ENCODE measurements around the gene MOV10L1. TPM values are rescaled to one million over a fixed set of nuclear protein-coding genes. Genes with fewer than 3 reads are reported as not detected.

Gene MOV10L1
- total and polyA plus RNA-seq, 9 of the 15 experiments (the other 6 are each of a cell fraction or from before 2014, with no cell fraction given): 0.06 to 0.43 (median 0.15) TPM

DNA sequence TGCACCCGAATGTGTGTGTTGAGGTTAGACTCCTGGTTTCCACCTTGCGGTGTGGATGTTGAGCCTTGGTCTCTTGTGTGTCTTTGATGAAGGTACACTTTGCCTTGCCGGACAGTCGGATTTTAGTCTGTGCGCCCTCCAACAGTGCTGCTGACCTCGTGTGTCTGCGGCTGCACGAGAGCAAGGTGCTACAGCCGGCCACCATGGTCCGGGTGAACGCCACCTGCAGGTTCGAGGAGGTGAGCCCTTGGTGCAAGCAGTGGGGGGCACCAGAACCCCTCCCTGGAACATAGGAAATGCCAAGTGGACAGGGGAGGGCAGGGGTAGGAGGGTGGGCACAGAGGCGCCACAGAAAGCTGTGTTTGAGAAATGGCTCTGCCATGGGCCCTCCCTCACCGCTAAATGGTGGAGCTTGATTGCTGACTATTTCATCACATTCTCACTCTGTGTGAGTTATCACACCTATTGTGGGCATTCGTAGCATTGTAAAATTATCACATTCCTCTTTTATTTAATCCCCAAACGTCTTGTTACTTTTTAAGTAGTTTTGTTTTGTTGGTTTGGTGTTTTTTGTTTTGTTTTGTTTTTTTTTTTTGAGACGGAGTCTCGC is 54.3 kb downstream of the MOV10L1 start (continued):
- TF ChIP-seq, protein P1, sequence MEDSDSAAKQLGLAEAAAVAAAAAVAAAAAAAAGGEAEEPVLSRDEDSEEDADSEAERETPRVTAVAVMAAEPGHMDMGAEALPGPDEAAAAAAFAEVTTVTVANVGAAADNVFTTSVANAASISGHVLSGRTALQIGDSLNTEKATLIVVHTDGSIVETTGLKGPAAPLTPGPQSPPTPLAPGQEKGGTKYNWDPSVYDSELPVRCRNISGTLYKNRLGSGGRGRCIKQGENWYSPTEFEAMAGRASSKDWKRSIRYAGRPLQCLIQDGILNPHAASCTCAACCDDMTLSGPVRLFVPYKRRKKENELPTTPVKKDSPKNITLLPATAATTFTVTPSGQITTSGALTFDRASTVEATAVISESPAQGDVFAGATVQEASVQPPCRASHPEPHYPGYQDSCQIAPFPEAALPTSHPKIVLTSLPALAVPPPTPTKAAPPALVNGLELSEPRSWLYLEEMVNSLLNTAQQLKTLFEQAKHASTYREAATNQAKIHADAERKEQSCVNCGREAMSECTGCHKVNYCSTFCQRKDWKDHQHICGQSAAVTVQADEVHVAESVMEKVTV (CRISPR knock-in tag; IDR thresholded peaks at IDR 0.05): no peak
- TF ChIP-seq, protein P2, sequence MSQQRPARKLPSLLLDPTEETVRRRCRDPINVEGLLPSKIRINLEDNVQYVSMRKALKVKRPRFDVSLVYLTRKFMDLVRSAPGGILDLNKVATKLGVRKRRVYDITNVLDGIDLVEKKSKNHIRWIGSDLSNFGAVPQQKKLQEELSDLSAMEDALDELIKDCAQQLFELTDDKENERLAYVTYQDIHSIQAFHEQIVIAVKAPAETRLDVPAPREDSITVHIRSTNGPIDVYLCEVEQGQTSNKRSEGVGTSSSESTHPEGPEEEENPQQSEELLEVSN (IDR thresholded peaks at IDR 0.05; ENCODE audit: borderline replicate concordance in 1 of 2, extremely low read depth in 1 of 2, insufficient read depth in 1 of 2, insufficient read length in 1 of 2, low read depth in 1 of 2, low read length in 1 of 2, poor library complexity in 1 of 2, severe bottlenecking in 1 of 2): peak in 1 of 2 experiments; percentile 47
- no peak for TF ChIP-seq HEY1 (CRISPR knock-in tag; IDR thresholded peaks at IDR 0.05; ENCODE audit: borderline replicate concordance)
- no peak for TF ChIP-seq SMARCC2 (IDR thresholded peaks at IDR 0.05; ENCODE audit: low read depth)
- TF ChIP-seq L3MBTL2 (IDR thresholded peaks at IDR 0.05): peak; percentile 76
- TF ChIP-seq, protein P3, sequence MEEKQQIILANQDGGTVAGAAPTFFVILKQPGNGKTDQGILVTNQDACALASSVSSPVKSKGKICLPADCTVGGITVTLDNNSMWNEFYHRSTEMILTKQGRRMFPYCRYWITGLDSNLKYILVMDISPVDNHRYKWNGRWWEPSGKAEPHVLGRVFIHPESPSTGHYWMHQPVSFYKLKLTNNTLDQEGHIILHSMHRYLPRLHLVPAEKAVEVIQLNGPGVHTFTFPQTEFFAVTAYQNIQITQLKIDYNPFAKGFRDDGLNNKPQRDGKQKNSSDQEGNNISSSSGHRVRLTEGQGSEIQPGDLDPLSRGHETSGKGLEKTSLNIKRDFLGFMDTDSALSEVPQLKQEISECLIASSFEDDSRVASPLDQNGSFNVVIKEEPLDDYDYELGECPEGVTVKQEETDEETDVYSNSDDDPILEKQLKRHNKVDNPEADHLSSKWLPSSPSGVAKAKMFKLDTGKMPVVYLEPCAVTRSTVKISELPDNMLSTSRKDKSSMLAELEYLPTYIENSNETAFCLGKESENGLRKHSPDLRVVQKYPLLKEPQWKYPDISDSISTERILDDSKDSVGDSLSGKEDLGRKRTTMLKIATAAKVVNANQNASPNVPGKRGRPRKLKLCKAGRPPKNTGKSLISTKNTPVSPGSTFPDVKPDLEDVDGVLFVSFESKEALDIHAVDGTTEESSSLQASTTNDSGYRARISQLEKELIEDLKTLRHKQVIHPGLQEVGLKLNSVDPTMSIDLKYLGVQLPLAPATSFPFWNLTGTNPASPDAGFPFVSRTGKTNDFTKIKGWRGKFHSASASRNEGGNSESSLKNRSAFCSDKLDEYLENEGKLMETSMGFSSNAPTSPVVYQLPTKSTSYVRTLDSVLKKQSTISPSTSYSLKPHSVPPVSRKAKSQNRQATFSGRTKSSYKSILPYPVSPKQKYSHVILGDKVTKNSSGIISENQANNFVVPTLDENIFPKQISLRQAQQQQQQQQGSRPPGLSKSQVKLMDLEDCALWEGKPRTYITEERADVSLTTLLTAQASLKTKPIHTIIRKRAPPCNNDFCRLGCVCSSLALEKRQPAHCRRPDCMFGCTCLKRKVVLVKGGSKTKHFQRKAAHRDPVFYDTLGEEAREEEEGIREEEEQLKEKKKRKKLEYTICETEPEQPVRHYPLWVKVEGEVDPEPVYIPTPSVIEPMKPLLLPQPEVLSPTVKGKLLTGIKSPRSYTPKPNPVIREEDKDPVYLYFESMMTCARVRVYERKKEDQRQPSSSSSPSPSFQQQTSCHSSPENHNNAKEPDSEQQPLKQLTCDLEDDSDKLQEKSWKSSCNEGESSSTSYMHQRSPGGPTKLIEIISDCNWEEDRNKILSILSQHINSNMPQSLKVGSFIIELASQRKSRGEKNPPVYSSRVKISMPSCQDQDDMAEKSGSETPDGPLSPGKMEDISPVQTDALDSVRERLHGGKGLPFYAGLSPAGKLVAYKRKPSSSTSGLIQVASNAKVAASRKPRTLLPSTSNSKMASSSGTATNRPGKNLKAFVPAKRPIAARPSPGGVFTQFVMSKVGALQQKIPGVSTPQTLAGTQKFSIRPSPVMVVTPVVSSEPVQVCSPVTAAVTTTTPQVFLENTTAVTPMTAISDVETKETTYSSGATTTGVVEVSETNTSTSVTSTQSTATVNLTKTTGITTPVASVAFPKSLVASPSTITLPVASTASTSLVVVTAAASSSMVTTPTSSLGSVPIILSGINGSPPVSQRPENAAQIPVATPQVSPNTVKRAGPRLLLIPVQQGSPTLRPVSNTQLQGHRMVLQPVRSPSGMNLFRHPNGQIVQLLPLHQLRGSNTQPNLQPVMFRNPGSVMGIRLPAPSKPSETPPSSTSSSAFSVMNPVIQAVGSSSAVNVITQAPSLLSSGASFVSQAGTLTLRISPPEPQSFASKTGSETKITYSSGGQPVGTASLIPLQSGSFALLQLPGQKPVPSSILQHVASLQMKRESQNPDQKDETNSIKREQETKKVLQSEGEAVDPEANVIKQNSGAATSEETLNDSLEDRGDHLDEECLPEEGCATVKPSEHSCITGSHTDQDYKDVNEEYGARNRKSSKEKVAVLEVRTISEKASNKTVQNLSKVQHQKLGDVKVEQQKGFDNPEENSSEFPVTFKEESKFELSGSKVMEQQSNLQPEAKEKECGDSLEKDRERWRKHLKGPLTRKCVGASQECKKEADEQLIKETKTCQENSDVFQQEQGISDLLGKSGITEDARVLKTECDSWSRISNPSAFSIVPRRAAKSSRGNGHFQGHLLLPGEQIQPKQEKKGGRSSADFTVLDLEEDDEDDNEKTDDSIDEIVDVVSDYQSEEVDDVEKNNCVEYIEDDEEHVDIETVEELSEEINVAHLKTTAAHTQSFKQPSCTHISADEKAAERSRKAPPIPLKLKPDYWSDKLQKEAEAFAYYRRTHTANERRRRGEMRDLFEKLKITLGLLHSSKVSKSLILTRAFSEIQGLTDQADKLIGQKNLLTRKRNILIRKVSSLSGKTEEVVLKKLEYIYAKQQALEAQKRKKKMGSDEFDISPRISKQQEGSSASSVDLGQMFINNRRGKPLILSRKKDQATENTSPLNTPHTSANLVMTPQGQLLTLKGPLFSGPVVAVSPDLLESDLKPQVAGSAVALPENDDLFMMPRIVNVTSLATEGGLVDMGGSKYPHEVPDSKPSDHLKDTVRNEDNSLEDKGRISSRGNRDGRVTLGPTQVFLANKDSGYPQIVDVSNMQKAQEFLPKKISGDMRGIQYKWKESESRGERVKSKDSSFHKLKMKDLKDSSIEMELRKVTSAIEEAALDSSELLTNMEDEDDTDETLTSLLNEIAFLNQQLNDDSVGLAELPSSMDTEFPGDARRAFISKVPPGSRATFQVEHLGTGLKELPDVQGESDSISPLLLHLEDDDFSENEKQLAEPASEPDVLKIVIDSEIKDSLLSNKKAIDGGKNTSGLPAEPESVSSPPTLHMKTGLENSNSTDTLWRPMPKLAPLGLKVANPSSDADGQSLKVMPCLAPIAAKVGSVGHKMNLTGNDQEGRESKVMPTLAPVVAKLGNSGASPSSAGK (IDR thresholded peaks at IDR 0.05): peak; percentile 62; the same call in 1 of the 2 replicates
- TF ChIP-seq TFAM (CRISPR knock-in tag; conservative IDR thresholded peaks at IDR 0.05): no peak

Data from K562 (cell line).